ENCODE results near the gene PCGF2.

PCGF2 gene

GRCh38 chr17:38746849-38747462, 1.2 kb downstream of the PCGF2 start (continued):
- no peak for TF ChIP-seq ZNF18 (tag by site-specific recombination; IDR thresholded peaks at IDR 0.05)
- peak; percentile 60 for TF ChIP-seq ZNF76 (tag by site-specific recombination; IDR thresholded peaks at IDR 0.05; ENCODE audit: borderline replicate concordance, low read depth)
- no peak for TF ChIP-seq ZSCAN23 (tag by site-specific recombination; IDR thresholded peaks at IDR 0.05)
- no peak for TF ChIP-seq KLF9 (tag by site-specific recombination; IDR thresholded peaks at IDR 0.05; ENCODE audit: low read depth)
- 0 out of 2 replicates have a peak, but pooled peaks have one; percentile 60 for TF ChIP-seq ZBTB7A (tag by site-specific recombination; IDR thresholded peaks at IDR 0.05; ENCODE audit: low read depth)
- no peak for TF ChIP-seq ZNF501 (tag by site-specific recombination; IDR thresholded peaks at IDR 0.05)
- no peak for TF ChIP-seq ZNF2 (tag by site-specific recombination; IDR thresholded peaks at IDR 0.05)
- TF ChIP-seq ZNF311 (tag by site-specific recombination; IDR thresholded peaks at IDR 0.05; ENCODE audit: borderline replicate concordance), result no peak
- TF ChIP-seq ZNF423 (tag by site-specific recombination; IDR thresholded peaks at IDR 0.05), result 0 out of 2 replicates have a peak, but pooled peaks have one; percentile 19
- no peak for TF ChIP-seq ZSCAN16 (tag by site-specific recombination; IDR thresholded peaks at IDR 0.05)
- no peak for TF ChIP-seq ZNF473 (tag by site-specific recombination; IDR thresholded peaks at IDR 0.05)
- no peak for TF ChIP-seq ZNF677 (tag by site-specific recombination; IDR thresholded peaks at IDR 0.05)
- no peak for TF ChIP-seq ZNF621 (tag by site-specific recombination; IDR thresholded peaks at IDR 0.05)
- no peak for TF ChIP-seq ZNF324 (tag by site-specific recombination; IDR thresholded peaks at IDR 0.05)
- TF ChIP-seq ZFP69B (tag by site-specific recombination; IDR thresholded peaks at IDR 0.05), result peak; percentile 59; the same call in 1 of the 2 replicates
- peak; percentile 85 for TF ChIP-seq EGR2 (tag by site-specific recombination; IDR thresholded peaks at IDR 0.05; ENCODE audit: low read depth)
- no peak for TF ChIP-seq ZNF48 (tag by site-specific recombination; IDR thresholded peaks at IDR 0.05)
- no peak for TF ChIP-seq ZNF664 (tag by site-specific recombination; IDR thresholded peaks at IDR 0.05)
- no peak for TF ChIP-seq ZSCAN30 (tag by site-specific recombination; IDR thresholded peaks at IDR 0.05)
- TF ChIP-seq GLI2 (tag by site-specific recombination; IDR thresholded peaks at IDR 0.05; ENCODE audit: borderline replicate concordance, low read depth), result no peak
- no peak for TF ChIP-seq AEBP2 (tag by site-specific recombination; IDR thresholded peaks at IDR 0.05; ENCODE audit: borderline replicate concordance)
- TF ChIP-seq KLF8 (tag by site-specific recombination; IDR thresholded peaks at IDR 0.05), result peak; percentile 42; the same call in 1 of the 2 replicates
- TF ChIP-seq KLF7 (tag by site-specific recombination; IDR thresholded peaks at IDR 0.05; ENCODE audit: borderline replicate concordance), result no peak
- TF ChIP-seq, protein P1, sequence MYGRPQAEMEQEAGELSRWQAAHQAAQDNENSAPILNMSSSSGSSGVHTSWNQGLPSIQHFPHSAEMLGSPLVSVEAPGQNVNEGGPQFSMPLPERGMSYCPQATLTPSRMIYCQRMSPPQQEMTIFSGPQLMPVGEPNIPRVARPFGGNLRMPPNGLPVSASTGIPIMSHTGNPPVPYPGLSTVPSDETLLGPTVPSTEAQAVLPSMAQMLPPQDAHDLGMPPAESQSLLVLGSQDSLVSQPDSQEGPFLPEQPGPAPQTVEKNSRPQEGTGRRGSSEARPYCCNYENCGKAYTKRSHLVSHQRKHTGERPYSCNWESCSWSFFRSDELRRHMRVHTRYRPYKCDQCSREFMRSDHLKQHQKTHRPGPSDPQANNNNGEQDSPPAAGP (tag by site-specific recombination; IDR thresholded peaks at IDR 0.05), result no peak; the same call in 1 of the 2 replicates
- TF ChIP-seq ZNF426 (tag by site-specific recombination; IDR thresholded peaks at IDR 0.05), result no peak
- no peak for TF ChIP-seq ZNF174 (tag by site-specific recombination; IDR thresholded peaks at IDR 0.05)
- no peak for TF ChIP-seq ZNF202 (tag by site-specific recombination; IDR thresholded peaks at IDR 0.05; ENCODE audit: borderline replicate concordance)
- no peak for TF ChIP-seq ZNF24 (tag by site-specific recombination; IDR thresholded peaks at IDR 0.05)
- TF ChIP-seq, protein P2, sequence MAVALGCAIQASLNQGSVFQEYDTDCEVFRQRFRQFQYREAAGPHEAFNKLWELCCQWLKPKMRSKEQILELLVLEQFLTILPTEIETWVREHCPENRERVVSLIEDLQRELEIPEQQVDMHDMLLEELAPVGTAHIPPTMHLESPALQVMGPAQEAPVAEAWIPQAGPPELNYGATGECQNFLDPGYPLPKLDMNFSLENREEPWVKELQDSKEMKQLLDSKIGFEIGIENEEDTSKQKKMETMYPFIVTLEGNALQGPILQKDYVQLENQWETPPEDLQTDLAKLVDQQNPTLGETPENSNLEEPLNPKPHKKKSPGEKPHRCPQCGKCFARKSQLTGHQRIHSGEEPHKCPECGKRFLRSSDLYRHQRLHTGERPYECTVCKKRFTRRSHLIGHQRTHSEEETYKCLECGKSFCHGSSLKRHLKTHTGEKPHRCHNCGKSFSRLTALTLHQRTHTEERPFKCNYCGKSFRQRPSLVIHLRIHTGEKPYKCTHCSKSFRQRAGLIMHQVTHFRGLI (tag by site-specific recombination; IDR thresholded peaks at IDR 0.05), result no peak
- peak; percentile 12; the same call in 1 of the 2 replicates for TF ChIP-seq ZBTB10 (tag by site-specific recombination; IDR thresholded peaks at IDR 0.05)
- no peak for TF ChIP-seq ZNF248 (tag by site-specific recombination; IDR thresholded peaks at IDR 0.05)
